Measurements from ENCODE around the gene LSM4.

DNA sequence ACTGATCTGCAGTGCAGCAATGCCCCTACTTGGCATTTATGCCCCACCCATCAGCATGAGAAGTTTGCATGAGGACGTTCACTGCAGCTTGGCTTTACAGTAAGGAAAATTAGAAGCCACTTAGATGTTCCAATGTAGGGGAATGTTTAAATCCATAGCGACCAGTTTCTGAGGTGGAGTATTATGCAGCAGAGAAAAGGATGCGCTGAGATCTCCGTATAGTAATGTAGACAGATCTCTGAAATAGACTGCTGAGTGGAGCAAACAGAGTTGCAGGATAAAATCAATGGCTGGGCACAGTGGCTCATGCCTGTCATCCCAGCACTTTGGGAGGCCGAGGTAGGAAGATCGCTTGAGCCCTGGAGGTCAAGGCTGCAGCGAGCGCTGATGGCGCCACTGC, 27.6 kb upstream of the LSM4 start:
- TF ChIP-seq, protein P1, sequence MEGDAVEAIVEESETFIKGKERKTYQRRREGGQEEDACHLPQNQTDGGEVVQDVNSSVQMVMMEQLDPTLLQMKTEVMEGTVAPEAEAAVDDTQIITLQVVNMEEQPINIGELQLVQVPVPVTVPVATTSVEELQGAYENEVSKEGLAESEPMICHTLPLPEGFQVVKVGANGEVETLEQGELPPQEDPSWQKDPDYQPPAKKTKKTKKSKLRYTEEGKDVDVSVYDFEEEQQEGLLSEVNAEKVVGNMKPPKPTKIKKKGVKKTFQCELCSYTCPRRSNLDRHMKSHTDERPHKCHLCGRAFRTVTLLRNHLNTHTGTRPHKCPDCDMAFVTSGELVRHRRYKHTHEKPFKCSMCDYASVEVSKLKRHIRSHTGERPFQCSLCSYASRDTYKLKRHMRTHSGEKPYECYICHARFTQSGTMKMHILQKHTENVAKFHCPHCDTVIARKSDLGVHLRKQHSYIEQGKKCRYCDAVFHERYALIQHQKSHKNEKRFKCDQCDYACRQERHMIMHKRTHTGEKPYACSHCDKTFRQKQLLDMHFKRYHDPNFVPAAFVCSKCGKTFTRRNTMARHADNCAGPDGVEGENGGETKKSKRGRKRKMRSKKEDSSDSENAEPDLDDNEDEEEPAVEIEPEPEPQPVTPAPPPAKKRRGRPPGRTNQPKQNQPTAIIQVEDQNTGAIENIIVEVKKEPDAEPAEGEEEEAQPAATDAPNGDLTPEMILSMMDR (conservative IDR thresholded peaks at IDR 0.05; ENCODE audit: low read depth, low read length) = no peak
- no peak for TF ChIP-seq EZH2phosphoT487 (IDR thresholded peaks at IDR 0.05; ENCODE audit: borderline replicate concordance, low read length)

Measured in PC-3 (cell line).